Loucy (cell line): Measurements from ENCODE around the gene SCAPER.
"Not testable (repeated sequence)": the region's sequence is repeated elsewhere in the genome, so short reads cannot be mapped to it uniquely, and the experiment has no call there.

Experiments used
- EZH2phosphoT487 ChIP-seq: fragments of 200-600 bp; IDR thresholded peaks from 2 replicates; pipeline ENCODE4 v1.6.1; 2018; ENCODE audit warnings: antibody characterized with exemption, mild to moderate bottlenecking, moderate library complexity, borderline replicate concordance
- TF ChIP-seq, protein P1 (sequence below): fragments of 200-600 bp; sonication (generic); conservative IDR thresholded peaks from 2 replicates; pipeline ENCODE4 v1.5.1; 2014; ENCODE audit warnings: mild to moderate bottlenecking, antibody characterized with exemption, low read length

DNA sequence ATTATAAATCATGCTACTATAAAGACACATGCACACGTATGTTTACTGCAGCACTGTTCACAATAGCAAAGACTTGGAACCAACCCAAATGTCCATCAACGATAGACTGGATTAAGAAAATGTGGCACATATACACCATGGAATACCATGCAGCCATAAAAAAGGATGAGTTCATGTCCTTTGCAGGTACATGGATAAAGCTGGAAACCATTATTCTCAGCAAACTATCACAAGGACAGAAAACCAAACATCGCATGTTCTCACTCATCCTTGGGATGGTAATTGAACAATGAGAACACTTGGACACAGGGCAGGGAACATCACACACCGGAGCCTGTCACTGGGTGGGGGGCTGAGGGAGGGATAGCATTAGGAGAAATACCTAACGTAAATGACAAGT, 12.3 kb downstream of the SCAPER start:
- TF ChIP-seq, protein P1, sequence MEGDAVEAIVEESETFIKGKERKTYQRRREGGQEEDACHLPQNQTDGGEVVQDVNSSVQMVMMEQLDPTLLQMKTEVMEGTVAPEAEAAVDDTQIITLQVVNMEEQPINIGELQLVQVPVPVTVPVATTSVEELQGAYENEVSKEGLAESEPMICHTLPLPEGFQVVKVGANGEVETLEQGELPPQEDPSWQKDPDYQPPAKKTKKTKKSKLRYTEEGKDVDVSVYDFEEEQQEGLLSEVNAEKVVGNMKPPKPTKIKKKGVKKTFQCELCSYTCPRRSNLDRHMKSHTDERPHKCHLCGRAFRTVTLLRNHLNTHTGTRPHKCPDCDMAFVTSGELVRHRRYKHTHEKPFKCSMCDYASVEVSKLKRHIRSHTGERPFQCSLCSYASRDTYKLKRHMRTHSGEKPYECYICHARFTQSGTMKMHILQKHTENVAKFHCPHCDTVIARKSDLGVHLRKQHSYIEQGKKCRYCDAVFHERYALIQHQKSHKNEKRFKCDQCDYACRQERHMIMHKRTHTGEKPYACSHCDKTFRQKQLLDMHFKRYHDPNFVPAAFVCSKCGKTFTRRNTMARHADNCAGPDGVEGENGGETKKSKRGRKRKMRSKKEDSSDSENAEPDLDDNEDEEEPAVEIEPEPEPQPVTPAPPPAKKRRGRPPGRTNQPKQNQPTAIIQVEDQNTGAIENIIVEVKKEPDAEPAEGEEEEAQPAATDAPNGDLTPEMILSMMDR, result not testable (repeated sequence)
- TF ChIP-seq EZH2phosphoT487, result not testable (repeated sequence)
